Measurements from ENCODE around the gene RPS15.

DNA sequence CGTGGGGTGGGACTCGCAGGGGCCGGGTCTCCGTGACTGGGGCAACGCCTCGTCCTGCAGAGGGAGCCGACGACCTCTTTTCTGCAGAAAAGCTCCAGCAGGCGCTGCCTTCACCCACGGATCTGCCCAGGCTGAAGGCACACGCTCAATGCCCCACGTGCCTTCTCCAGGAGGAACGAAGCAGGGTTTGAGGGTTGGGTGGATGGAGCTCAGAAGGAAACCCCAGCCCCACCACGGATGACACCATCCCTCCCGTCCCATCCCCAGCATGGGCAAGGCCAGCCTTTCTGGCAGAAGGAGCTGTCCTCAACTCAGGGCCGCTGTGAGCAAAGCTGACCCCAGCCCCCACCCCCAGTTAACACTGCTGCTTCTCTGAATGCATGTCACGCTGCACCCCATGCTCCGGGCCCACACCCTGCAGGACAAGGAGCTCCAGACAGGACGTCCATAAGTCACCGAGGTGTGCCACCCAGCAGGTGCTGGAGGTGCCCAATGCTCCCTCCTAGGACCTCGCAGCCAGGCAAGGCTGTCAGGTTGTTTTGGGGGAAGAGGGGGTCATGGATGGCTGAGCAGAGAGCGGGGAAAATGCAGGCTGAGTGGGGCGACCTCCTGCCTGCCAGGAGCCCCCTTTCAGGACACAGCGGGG is 33.4 kb downstream of the RPS15 start:
- TF ChIP-seq CTCF (IDR thresholded peaks at IDR 0.05; ENCODE audit: insufficient read depth, low read depth, low read length): no peak
- peak; percentile 10 for TF ChIP-seq EZH2 (IDR thresholded peaks at IDR 0.05; ENCODE audit: insufficient read depth, low read length)
